Measurements from ENCODE around the gene NKD1.

NKD1 gene

DNA sequence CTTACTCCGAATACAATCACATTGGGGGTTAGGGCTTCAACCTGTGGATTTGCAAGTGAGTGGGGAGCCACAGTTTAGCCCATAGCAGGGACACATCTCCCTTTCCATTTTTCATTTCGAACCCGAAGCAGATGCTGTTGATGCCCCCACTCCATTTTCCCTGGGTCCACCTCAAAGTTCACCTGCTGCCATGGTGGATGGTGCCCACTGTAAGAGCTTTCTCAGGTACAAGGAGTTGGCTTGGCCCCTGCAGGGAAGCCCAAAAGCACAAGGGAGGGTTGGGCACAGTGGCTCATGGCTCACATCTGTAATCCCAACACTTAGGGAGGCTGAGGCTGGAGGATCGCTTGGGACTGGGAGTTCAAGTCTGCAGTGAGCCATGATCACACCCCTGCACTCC, 81.1 kb downstream of the NKD1 start:
- DNase-seq (ENCODE audit: low read depth, low spot score), result no peak

DNA sequence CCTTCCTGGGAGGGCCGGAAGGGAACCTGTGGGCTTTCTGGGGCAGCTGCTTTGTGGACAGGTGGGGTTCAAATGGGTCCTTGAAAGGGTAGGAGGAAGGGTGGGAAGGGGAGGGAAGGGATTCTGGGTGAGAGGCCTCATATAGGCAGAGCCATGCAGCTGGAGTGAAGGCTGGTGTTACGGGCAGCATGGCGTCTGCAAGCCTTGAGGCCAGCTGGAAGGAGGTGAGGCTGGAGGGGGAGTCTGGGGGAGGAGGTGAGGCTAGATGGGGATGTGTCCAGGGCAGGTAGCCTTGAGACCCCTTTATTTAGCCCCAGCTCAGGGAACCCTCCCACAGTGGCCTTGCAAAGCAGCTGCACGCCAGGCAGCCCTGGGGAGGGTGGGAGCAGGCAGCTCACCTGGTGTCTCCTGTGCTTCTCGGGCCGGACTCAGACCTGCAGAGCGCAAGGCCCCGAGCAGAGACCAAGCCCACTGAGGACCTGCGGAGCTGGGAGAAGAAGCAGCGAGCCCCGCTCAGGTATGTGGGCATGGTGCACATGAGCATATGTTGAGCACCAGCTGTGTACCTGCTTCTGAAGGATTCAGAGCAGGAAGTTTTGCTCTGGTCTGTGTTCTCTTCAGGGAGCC, 82.3 kb downstream of the NKD1 start:
- no peak for DNase-seq (ENCODE audit: low read depth, low spot score)

DNA sequence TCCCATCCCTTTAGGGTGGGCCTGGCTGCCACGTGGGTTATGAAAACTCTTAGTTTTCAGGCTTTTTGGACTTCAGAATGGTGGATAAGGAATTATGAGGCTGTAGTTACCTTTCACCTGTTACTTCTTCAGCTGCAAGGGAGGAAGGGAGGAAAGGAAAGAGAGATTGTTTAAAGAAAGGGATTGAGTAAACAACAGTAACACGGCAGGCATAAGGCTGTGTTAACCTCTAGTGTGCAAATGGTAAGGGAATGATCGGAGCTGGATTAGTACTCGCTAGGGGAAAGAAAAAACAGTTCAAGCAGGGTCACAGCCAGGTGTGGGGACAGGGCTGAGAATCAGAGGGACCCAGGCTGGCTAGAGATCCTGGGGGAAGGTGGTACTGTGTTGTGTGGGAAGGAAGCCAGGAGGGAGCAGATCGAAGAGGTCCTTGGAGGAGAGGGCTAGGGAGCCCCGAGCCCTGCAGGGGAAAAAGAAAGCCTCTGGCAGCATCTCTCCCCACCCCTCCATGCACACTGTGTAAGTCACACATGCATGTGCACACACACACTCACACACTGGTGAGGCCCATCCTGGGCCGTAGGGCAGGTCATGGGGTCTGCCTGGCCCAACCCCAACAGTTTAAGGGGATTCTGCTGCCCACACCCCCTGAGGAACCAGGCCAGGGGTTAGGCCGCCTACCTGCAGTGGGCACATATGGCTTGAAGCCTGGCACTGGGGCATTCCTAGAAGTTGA, 83.2 kb downstream of the NKD1 start:
- no peak for DNase-seq (ENCODE audit: low read depth, low spot score)

DNA sequence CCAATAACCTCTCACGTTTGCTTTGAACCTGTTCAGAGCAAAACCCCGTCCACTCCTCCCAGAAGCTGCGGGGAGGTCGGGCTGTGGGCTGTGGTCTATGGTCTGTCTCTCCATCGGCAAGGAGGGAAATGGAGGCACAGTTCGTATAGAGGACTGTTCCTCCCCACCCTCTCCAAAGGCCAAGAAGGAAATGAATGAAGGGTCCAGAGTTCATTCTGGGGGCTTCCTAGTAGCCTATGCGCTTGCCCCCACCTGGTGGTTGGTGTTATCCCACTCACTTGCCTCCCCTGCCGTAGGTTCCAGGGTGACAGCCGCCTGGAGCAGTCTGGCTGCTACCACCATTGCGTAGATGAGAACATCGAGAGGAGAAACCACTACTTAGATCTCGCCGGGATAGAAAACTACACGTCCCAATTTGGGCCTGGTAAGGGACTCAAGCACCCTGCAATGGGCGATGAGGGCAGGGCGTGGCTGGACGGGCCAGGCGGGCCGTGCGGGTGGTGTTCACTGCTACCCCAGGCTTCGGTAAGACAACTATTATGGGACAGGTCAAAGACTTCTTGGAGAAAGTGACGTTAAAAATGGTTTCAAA, 83.9 kb downstream of the NKD1 start:
- DNase-seq (ENCODE audit: low read depth, low spot score), result no peak

DNA sequence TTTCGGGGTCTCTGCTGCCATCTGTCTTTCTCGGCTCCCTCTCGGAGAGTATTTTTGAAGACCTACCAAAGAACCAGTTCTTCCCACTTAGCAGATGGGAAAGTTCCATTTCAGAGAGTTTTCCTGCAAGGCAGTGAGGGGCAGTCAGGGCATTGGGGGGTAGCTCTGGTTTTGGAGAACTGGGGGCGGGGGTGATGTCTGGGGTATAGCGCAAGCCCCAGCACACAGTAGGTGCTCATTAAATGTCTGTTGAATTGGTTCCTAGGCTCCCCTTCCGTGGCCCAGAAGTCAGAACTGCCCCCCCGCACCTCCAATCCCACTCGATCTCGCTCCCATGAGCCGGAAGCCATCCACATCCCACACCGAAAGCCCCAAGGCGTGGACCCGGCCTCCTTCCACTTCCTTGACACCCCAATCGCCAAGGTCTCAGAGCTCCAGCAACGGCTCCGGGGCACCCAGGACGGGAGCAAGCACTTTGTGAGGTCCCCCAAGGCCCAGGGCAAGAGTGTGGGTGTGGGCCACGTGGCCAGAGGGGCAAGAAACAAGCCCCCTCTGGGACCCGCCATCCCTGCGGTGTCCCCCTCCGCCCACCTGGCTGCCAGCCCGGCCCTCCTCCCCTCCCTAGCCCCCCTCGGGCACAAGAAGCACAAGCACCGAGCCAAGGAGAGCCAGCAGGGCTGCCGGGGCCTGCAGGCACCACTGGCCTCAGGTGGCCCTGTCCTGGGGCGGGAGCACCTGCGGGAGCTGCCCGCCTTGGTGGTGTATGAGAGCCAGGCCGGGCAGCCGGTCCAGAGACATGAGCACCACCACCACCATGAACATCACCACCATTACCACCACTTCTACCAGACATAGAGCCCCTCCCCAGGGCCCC, 85.0 kb downstream of the NKD1 start:
- DNase-seq (ENCODE audit: low read depth, low spot score), result no peak

DNA sequence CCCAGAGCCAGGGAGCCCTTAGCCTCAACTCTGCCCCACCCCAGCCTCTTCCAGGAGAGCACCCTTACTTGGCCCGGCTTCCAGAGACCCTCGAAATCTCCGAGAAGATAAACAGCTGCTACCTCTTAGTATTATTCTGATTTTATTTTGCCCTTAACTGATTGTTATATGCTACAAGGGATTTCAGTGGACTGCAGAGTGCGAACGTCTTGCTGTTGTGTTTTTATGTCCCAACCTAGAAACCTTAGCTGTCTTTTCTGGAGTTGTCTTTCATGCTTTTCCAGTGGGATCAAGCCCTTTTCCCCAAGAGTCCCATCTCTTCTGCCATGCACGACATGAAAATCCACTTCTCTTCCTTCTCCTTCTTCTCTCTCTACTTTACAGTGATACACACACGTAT, 85.9 kb downstream of the NKD1 start:
- DNase-seq (ENCODE audit: low read depth, low spot score), result no peak

DNA sequence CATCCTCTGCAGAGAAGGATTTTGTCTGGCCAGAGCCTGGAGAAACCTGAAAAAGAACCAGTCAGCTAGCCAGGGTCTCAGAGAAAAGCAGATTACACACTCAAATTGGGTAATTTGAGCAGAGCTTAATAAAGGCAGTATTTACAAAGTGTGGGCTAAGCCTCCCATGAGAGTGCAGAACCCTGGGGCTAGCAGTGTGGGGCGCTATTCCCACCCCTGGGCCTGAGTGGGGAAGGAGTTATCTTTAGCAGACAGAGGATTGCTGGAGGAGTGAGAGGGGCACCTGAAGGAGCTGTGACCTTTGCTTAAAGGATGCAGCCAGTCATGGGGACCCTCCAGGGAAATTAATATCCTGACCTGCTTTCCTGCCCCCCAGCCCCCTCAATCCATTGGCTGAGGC, 86.8 kb downstream of the NKD1 start:
- DNase-seq (ENCODE audit: low read depth, low spot score), result no peak

DNA sequence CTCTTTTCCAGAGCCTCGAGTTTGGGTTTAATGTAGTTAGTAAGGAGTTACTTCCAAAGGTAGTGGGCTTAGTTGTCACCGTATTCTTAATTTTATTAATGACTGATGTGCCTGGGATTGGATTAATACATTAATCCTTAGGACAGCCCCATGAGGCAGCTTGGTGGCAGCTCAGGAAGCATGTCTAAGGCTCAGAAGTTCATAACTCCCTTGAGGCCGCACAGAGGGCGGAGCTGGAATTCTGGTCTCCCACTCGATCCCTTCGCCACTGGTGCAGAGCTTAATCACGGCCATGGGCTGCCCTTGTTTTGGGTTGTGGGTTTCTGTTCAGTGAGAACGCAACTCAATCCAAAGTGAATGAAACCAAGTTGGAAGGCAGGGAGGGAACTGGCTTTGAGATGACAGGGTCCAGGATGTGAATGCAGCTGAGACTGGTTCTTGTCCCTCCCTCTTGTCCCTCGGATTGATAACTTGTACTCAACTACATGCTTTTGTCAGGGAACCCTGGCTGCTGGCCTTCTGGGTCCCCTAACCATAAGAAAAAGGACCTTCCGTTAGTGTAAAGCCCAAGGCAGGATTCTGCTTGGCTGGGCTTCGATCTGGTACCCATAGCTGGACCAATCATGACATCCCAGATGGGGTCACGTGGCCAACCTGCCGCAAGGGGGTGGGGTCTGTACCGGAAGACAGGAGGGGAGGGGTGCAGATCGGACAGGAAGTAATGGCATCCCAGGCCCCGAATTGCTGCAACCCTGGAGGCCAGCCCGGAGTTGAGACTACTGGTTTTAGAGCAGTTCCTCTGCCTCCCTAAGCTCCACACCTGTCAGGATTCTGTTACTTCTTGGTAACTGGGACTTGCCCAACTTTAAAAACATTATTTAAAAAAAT, 87.6 kb downstream of the NKD1 start:
- no peak for DNase-seq (ENCODE audit: low read depth, low spot score)

DNA sequence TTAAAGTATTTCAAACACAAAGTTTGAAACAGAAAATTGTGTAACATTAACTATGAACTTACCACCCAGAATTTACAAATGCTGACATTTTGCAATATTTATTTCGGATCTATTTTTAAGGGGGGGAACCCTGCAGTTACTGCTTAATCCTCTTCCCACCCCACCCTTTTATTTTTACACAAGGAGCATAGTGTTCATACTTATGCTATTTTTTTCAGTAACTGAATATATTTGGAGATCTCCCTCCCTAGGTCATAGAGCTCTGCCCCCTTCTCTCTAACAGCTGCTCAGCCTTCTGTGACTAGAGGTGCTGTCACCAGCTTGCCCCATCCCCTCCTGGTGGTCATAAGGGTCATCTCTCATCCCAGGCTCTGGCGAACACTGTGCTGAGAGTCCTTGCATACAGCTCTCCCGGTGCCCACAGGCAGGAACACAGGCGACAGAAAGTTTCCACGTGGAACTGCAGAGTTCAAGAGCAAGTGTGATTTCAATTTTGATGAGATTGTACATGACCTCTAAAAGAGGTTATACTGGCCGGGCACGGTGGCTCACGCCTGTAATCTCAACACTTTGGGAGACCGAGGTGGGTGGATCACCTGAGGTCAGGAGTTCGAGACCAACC, 88.7 kb downstream of the NKD1 start:
- no peak for DNase-seq (ENCODE audit: low read depth, low spot score)

DNA sequence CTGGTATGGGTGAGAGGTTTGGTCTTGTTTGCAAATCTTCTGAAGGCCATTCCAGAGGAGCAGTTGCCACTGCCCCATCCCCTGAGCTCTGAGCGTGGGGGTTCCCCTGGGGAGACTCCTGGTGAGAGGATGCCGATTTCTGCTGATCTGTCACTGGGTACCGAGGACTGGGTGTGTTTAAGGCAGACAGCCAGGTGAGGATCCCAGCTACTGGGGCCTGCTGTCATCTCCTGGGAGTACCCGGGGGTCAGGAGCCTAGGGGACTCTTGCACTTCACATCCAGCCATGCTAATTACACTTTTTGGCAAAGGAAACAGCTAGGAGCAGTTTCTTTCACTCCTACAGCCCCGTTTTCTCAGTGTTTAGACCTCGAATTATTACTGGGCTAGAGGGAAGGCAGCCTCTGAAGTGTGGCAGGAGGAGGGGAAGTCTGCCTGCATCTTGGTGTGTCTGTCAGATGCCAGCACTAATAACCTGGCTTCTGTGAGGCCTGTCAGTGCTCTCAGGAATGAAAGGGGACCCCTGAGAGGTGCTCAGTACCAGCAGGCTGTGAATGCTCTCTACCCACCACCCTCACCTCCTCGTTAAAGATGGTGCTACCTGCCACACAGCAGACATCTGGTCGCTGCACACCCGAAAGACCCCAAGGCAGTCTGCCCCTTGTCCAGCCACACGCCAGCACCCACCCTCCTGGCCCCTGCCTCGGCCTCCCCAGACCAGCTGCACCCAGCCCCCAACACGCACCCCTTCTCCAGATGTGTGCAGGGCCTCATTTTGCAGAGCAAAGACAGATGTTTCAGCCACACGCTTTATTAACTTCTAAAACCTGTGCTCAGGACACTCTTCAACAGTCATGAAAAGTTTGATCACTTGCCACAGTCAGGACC, 89.8 kb downstream of the NKD1 start:
- DNase-seq (ENCODE audit: low read depth, low spot score), result no peak

DNA sequence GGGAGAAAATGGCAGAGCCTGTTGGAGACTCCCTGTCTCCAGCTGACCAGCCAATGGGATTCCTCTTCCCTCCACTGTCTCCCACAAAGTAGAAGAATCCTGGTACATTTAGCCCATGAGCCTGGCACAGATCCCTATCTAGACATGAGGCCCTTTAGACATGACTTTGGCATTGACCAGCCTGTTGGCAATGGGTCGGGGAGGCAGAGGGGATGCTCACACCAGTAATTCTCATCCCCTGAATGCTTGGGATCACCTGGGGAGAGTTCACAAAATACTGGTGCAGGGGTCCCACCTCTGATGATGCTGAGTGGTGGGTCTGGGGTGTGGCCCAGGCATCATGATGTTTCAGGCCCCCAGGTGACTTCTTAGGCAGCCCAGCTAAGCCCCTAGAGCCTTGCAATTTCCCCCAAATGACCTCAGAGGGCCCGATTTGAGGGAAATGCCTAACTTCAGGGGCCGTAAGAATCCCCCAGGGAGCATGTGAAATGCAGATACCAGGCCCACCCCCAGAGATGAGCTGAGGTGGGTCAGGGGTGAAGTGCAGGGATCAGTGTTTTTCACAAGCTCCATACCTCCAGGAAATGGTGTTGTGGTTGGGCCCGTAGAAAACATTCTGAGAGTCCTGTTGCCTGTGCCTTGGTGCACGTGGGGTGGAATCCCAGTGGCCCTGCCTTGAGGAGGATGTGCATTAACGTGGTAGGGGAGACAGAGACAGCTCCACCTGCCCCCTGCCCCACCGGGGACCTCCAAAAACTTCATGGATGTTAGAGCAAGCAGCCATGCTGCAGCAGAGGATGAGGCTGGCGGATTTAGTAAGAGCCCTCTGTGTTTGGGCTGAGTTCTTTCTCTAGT, 90.8 kb downstream of the NKD1 start:
- no peak for DNase-seq (ENCODE audit: low read depth, low spot score)

DNA sequence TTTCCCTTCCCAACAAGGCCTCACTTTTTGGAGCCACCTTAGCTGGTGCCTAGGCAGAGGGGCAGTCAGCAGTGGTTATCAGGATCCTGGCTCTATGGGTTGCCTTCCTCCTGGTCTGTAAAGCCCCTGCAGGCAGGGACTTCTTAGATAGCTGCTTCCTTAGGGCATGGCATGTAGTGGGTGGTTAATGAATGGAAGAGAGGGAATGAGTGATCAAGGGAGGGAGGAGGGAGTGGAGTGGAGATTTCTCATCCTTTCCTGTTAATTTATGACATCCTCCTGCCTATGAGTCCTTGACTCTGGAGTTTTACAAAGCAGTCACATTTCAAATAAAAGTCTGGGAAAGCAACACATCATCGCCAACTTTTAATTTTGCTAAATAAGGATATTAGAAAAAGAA, 92.2 kb downstream of the NKD1 start:
- DNase-seq (ENCODE audit: low read depth, low spot score), result no peak

DNA sequence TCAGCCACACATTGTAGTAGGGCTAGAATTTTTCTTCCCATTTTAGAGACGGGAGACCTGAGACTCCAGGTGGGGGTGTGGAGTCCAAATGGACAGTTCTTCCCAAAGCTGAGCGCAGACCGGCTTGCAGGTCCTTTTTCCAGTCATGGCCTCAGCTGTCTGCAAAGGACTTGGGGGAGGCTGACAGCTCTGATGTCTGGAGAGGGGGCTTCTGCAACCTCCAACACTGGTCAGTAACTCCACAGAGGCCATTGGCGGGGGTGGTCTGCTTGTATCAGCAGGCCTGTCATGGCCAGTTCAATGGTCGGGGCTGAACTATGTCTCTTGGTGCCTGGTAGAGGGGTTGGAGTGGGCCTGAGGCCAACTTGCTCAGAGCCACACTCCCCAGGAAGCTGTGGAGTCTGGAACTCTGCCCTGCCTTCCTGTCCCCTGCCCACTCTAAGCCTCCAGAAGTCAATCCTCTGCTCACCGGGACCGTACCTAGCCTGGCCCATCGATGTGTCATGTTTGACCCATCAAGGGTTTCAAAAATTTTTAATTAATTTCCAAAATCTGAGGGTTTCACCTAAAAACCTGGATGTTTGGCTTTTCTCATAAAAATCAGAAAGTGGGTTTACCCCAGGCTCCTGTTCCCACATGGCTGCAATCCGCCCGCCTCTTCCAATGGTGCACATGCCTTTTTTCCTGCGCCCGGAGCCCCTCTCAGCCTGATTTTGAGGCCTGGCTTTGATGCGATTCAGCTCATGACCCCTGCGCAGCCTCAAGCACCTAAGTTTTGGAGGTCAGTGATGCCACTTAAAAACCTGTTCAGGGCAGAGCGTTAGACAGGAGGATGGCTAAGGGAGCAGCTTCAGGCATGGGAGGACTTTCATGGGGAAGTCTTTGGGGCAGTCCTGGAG, 93.0 kb downstream of the NKD1 start:
- DNase-seq (ENCODE audit: low read depth, low spot score), result no peak

DNA sequence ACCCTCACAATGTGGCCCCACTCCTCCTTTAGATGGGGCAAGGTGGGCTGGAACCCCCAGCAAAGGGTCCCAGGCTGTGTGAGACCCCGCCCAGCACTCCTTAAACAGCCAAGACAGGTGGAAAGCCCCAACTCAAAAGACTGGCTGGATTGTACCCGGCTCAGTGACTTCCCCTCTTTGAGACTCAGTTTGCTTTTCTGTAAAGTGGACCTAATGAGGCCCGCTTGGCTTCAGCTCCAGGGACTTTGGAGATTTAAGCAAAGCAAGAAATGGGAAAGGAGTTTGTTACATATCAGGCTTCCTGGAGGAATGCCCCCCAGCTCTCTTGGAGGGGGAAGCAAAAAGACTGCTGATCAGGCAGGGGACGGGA, 93.6 kb downstream of the NKD1 start:
- DNase-seq (ENCODE audit: low read depth, low spot score), result no peak

DNA sequence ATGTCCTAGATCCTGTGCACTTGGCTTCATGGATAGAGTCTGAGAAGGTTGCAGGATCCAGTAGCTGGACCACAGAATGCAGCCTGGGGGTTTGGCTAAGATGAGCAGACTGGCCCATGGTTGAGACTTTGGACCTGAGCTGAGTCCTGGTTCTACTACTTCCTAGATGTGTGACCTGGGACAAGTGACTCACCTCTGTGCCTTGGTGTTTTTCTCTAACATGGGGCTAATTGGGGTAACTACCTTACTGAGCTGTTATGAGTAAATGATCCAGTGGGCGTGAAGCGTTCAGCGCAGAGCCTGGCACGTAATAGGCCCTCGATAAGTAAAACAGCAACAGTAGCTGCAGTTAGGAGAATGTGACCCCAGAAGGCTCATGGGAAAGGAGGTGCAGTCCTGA, 94.2 kb downstream of the NKD1 start:
- DNase-seq (ENCODE audit: low read depth, low spot score), result no peak

DNA sequence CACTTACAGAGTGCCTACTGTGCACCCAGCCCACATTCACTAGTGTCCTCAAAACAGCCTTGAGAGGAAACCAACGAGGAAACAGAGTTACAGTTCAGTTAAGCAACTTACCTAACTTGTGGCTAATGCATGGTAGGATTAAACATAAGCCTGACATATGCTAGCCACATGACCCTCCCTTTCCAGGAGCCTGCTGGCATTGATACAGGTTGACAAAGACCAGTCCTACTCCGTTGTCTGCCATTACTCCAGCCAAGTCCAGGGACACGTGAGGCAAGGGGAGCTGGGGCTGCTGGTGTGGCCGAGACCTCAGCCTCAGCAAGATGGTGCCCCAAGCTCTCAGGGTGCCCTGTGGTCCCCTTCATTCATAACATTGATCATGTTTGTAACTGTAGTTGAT, 95.0 kb downstream of the NKD1 start:
- no peak for DNase-seq (ENCODE audit: low read depth, low spot score)

DNA sequence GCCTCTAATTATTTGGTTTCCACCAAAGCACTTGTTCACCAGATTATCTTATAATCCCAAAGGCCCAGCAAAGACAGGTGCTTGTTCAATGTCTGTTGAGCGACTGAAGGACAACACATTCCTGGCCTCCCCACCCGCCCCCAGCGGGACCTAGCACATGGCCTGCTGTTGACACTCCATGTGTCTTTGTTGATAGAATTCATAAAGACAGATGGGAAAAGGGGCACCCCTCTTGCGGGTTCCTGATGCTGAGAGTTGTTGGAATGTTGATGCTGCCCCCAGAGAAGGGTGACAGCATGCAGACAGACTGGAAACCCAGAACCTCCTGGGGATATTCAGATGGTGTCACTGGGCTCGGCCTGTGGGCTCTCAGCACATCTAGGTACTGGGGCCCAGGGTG, 96.0 kb downstream of the NKD1 start:
- DNase-seq (ENCODE audit: low read depth, low spot score), result no peak

DNA sequence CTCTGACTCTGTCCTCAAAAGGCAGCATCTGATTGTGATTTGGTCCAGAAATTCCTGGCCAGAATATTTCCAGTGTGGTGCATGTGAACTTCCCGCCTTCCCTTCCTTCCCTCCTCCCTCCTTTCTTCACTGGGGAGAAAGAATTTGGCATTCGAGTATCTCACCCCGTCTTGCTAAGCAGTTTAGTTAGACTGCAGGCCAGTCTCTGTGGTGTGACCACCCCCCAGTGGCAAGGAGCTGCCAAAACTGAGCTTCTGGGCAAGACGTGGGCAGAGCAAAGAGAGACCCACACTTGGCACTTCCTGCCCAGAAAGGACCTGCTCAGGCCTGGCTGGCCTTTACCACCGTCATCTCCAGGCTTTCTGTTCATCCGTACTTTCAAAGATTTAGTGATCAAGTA, 96.5 kb downstream of the NKD1 start:
- DNase-seq (ENCODE audit: low read depth, low spot score), result no peak

Data from smooth muscle cell of the brain vasculature (primary cell).